ENCODE measurements around the gene CSMD2. TPM values are rescaled to one million over a fixed set of nuclear protein-coding genes. Genes with fewer than 3 reads are reported as not detected.
A peak's percentile ranks its signal among the peaks of the same experiment; 100 is the strongest.
"Not testable (repeated sequence)": the region's sequence is repeated elsewhere in the genome, so short reads cannot be mapped to it uniquely, and the experiment has no call there.

Gene CSMD2
- 10 to 100 TPM in 2 of 8 experiments, 1 to 10 TPM in 4, under 1 TPM in 2; 0.32 to 50.0 (median 1.2) TPM for total RNA-seq

DNA sequence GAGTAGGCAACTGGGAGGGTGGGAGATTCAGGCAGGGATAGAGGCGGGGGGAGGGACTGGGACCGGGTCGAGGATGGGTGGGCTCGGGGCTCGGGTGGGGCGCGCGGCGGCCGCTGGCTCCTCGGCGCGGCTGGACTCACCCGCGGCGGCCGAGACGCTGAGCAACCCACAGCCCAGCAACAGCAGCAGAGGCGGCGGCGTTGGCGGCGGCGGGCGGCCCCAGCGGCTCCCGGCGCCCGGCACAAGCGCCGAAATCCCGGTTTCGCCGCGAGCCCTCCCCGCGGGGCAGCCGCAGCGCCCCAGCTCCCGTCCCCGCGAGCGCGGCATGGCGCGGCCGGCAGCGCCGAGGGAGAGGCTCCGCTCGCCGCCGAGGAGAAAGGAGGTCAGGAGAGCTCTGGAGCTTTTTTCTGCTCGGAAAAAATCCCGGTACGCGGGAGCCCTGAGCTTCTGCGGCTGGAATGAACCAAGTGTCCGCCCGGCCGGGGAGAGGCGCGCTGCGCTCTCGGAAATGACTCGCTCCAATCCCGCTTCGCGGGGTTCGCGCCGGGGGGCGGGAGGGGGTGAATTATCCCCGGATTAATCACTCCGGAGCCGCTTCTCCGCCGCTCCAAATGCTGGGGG, at the start of gene CSMD2:
CSMD2 (minus strand) TSS at position 460 of the 621 bp plus-strand sequence; CDS start at position 327, 133 bp downstream.
- H3K4me1 ChIP-seq (replicated peaks in 1 of 2) = peaks cover 0 to 16% of the 10 kb centered on the region in 2 donors
- in situ Hi-C loops (cut with MboI; ENCODE audit: low pct_unique_long_range_greater_than_20kb in 2 of 9, low sequenced_read_pairs in 9 of 9, unreplicated experiment in 9 of 9) = loop anchor here in 3 of 9 experiments (25.0 kb wide), 2 partner anchors 528 to 572 kb away; no protein-coding TSS in a partner anchor
- peak within 1 kb of the TSS; percentile 42 to 59 (median 50) for H3K4me3 ChIP-seq
- 0% methylated on average over 3 of the region's 78 CpGs; no CpG with 5 or more reads in 9 of the 10 experiments for WGBS, 10 experiments
- H3K27ac ChIP-seq = no peak within 1 kb of the TSS
- ATAC-seq (replicated peaks in 6 of 8) = peak; percentile 18 to 63 (median 51)

DNA sequence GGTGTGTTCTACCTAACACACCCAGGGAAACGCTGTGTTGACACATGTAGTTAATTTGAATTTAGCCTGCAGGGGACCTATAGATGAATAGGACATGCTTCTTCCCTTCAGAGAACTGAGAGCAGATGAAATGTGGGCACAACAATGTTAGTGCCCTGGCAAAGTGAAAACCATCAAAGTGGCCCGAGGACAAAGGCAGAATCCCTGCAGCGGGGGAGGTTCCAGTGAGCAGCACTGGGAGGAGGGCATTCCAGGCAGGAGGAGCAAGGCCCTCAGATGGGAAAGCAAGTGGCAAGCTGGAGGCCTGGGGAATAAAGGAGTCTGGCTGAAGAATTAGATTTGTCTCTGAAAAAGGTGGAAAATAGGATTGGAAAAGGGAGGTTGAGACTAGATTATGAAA, 48.9 kb upstream of the CSMD2 start:
- 21 to 39% (median 33%) methylated on average over 1 to 3 of the region's 3 CpGs; no CpG with 5 or more reads in 2 of the 10 experiments for WGBS, 10 experiments
- Histone ChIP-seq H3K4me1 (replicated peaks in 1 of 2) (no peaks in the 10 kb centered on the region), H3K4me3 (no peak overlapping the region), H3K27ac (no peak overlapping the region)
- peak in 3 of 8 experiments; percentile 38 to 82 (median 44) for ATAC-seq (replicated peaks in 6 of 8)
- in situ Hi-C loops (cut with MboI; ENCODE audit: low pct_unique_long_range_greater_than_20kb in 2 of 9, low sequenced_read_pairs in 9 of 9, unreplicated experiment in 9 of 9) = no loop called here

DNA sequence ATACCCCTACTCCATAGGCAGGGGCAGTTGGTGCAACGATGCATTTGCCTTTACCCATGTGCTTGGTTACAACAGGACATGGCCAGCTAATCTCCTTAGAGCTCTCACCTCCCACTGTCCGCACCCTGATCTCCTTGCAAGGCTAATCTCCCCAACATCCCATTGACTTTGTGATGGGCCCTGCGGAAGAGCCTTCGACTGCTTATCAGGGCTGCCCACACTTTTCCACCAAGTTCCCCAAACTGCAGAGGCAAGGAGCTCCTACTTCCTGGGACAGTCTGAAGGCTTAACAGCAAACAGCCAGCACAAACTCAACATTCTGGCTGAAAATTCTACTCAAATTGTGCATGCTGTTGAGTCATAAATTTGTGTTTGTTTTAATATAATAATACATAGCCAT, 47.6 kb upstream of the CSMD2 start:
- Histone ChIP-seq H3K4me3 (no peak overlapping the region), H3K27ac (no peak overlapping the region), H3K4me1 (replicated peaks in 1 of 2) (no peaks in the 10 kb centered on the region)
- in situ Hi-C loops (cut with MboI; ENCODE audit: low pct_unique_long_range_greater_than_20kb in 2 of 9, low sequenced_read_pairs in 9 of 9, unreplicated experiment in 9 of 9) = no loop called here
- no peak for ATAC-seq (replicated peaks in 6 of 8)
- 20 to 100% (median 82%) methylated on average over 1 to 4 of the region's 4 CpGs; no CpG with 5 or more reads in 2 of the 10 experiments for WGBS, 10 experiments

DNA sequence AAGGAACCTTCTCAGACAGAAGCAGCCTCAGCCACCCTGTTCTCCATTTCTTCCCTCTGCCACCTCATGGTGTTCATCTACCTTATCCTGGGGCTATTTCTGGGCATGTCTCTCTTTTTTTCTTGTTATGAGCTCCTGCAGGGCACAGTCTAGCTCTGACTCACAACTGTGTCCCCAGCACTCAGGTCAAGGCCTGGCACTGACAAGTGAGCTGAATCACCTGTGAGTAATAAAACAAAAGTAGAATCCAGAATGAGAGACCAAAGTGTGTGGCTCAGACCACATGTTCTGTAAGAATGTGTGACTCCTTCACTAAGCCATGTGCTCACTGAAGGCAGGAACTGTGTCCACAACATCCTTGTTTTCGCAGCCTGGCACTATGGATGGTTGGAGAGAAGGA, 34.9 kb upstream of the CSMD2 start:
- no peak overlapping the region for H3K27ac ChIP-seq
- in situ Hi-C loops (cut with MboI; ENCODE audit: low pct_unique_long_range_greater_than_20kb in 2 of 9, low sequenced_read_pairs in 9 of 9, unreplicated experiment in 9 of 9) = loop anchor here in 1 of 9 experiments (25.0 kb wide), 1 partner anchor 387 kb away; no protein-coding TSS in a partner anchor
- ATAC-seq (replicated peaks in 6 of 8) = peak in 1 of 8 experiments; percentile 47
- no peaks in the 10 kb centered on the region for H3K4me1 ChIP-seq (replicated peaks in 1 of 2)
- no peak overlapping the region for H3K4me3 ChIP-seq
- WGBS, 10 experiments = 0 to 83% (median 70%) methylated on average over 1 of the region's 1 CpG; no CpG with 5 or more reads in 1 of the 10 experiments

DNA sequence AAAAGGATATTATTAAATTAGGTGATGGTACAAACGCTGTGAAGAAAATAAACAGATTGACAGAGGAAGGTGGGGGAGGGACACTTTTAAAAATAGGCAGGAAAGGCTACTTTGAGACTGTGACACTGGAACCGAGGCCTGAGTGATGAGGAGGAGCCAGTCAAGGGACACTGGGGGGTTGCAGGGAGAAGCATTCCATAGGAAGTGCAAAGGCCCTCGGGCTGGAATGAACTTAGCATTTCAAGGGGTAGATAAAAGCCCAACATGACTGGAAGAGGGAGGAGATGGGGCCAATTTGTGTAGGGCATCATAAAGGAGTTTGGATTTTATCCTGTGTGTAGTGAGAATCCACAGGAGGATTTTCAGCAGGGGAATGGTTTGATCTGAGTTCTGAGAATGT, 27.6 kb upstream of the CSMD2 start:
- in situ Hi-C loops (cut with MboI; ENCODE audit: low pct_unique_long_range_greater_than_20kb in 2 of 9, low sequenced_read_pairs in 9 of 9, unreplicated experiment in 9 of 9) = loop anchor here in 1 of 9 experiments (25.0 kb wide), 1 partner anchor 395 kb away; no protein-coding TSS in a partner anchor
- Histone ChIP-seq H3K27ac (no peak overlapping the region), H3K4me3 (no peak overlapping the region), H3K4me1 (replicated peaks in 1 of 2) (no peaks in the 10 kb centered on the region)
- 0 to 60% (median 33%) methylated on average over 1 to 3 of the region's 3 CpGs; no CpG with 5 or more reads in 1 of the 10 experiments for WGBS, 10 experiments
- ATAC-seq (replicated peaks in 6 of 8) = peak in 1 of 8 experiments; percentile 28

DNA sequence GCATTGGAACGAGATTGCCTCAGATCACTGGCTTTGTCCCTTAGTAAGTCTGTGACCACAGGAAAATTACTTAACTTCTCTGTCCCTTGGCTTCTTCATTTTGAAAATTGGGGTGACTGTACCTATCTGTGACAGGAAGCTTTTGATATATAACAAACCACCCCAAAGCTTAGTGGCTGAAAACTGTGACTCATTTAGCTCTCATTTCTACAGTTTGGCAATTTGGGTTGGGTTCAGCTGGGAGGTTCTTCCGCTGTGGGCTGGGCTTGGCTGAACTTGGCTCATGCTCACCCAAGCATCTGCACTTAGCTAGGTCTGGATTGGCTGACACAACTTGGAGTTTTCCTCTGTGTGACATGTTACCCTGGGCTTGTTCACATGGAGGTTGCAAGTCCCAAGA, 25.7 kb upstream of the CSMD2 start:
- Histone ChIP-seq H3K27ac (no peak overlapping the region), H3K4me3 (no peak overlapping the region), H3K4me1 (replicated peaks in 1 of 2) (no peaks in the 10 kb centered on the region)
- in situ Hi-C loops (cut with MboI; ENCODE audit: low pct_unique_long_range_greater_than_20kb in 2 of 9, low sequenced_read_pairs in 9 of 9, unreplicated experiment in 9 of 9) = loop anchor here in 1 of 9 experiments (25.0 kb wide), 1 partner anchor 397 kb away; no protein-coding TSS in a partner anchor
- ATAC-seq (replicated peaks in 6 of 8) = no peak
- WGBS, 10 experiments = 50 to 100% (median 70%) methylated on average over 1 to 2 of the region's 2 CpGs

DNA sequence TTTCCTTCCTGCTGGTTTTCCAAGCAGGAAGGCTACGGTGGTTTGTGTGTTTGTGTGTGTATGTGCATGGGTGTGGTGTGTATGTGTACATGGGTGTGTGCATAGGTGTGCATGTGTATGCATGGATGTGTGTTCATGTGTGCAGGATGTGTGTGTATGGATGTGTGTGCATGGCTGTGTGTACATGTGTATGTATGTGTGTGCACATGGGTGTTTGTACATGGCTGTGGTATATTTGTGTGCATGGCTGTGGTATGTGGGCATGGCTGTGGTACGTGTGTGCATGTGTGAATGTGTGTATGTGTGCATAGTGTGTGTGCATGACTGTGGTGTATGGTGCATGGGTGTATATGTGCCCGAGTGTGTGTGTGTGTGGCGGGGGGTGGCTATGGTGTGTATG, 24.0 kb upstream of the CSMD2 start:
- in situ Hi-C loops (cut with MboI; ENCODE audit: low pct_unique_long_range_greater_than_20kb in 2 of 9, low sequenced_read_pairs in 9 of 9, unreplicated experiment in 9 of 9) = loop anchor here in 1 of 9 experiments (25.0 kb wide), 1 partner anchor 398 kb away; no protein-coding TSS in a partner anchor
- Histone ChIP-seq H3K4me3 (no peak overlapping the region), H3K4me1 (replicated peaks in 1 of 2) (no peaks in the 10 kb centered on the region), H3K27ac (no peak overlapping the region)
- no peak for ATAC-seq (replicated peaks in 6 of 8)
- WGBS, 10 experiments = 20 to 92% (median 70%) methylated on average over 1 to 4 of the region's 4 CpGs; no CpG with 5 or more reads in 3 of the 10 experiments

DNA sequence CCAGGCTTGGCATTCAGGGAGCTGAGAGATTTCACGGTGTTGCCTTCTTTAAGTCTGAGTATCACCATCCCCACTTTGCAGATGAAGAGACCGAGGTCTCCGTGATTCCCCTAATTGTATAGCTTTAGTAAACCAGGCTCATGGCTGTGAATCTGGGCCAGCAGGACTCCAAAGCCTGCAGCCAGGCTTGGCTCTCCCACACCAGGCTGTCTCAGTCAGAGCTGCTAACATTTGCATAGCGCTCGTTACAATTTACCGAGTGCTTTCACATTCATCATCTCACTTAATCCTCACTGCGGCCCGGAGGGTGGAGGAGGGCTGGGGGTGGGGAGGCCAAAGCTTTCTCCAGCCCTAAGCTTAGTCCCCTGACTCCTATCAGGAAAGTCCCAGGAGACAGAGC, 23.4 kb upstream of the CSMD2 start:
- H3K4me1 ChIP-seq (replicated peaks in 1 of 2) = no peaks in the 10 kb centered on the region
- 0 to 20% (median 10%) methylated on average over 1 to 8 of the region's 8 CpGs; no CpG with 5 or more reads in 1 of the 10 experiments for WGBS, 10 experiments
- ATAC-seq (replicated peaks in 6 of 8) = peak in 7 of 8 experiments; percentile 43 to 97 (median 73)
- no peak overlapping the region for H3K27ac ChIP-seq
- no peak overlapping the region for H3K4me3 ChIP-seq
- in situ Hi-C loops (cut with MboI; ENCODE audit: low pct_unique_long_range_greater_than_20kb in 2 of 9, low sequenced_read_pairs in 9 of 9, unreplicated experiment in 9 of 9) = loop anchor here in 1 of 9 experiments (25.0 kb wide), 1 partner anchor 399 kb away; no protein-coding TSS in a partner anchor

DNA sequence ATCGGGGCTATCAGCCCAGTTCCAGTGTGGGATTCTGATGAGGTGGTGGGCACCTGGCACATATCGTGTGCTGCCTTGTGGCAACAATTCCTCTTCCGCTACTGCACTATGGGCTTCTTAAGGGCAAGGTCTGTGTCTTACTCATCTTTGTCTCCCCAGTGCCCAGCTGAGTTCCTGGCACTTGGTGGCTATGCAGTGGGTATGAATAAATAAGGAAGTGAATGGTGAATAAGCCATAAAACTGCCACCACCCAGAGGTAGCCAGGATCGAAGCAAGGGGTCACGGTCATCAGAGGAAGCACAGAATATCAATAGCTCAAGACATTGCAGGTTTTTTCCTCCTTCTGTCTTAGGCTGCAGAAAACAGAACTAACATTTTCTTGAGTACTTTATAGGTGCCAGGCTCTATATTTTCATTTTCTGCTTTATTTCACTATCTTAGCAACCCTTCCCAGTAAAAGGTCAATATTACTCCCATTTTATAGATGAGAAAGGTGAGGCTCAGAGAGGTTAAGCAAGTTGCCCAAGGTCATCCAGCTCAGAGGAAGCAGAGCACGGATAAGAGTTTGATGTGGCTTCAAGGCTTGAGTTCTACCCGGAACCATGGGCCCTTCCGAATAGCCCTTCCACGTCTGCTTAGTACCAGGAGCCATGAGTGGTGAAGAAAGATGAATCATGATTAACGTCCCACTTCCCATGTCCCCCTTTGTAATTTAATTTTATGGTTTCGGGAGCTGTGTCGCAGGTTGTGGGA, 21.9 kb upstream of the CSMD2 start:
- no peak overlapping the region for H3K4me3 ChIP-seq
- no peaks in the 10 kb centered on the region for H3K4me1 ChIP-seq (replicated peaks in 1 of 2)
- 45 to 100% (median 72%) methylated on average over 2 to 12 of the region's 12 CpGs; no CpG with 5 or more reads in 1 of the 10 experiments for WGBS, 10 experiments
- H3K27ac ChIP-seq = no peak overlapping the region
- ATAC-seq (replicated peaks in 6 of 8) = no peak
- in situ Hi-C loops (cut with MboI; ENCODE audit: low pct_unique_long_range_greater_than_20kb in 2 of 9, low sequenced_read_pairs in 9 of 9, unreplicated experiment in 9 of 9) = loop anchor here in 1 of 9 experiments (25.0 kb wide), 1 partner anchor 400 kb away; no protein-coding TSS in a partner anchor

DNA sequence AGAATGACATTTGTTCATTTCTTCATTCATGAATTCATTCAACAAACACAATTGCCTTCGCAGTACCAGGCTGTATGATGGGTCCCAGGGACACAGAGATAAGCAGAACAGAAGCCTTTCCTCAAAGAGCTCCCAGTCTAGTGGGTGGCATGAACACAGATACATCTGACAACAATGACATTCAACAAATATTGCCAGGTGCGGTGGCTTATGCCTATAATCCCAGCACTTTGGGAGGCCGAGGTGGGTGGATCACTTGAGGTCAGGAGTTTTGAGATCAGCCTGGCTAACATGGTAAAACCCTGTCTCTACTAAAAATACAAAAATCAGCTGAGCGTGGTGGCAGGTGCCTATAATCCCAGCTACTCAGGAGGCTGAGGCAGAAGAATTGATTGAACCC, 18.4 kb upstream of the CSMD2 start:
- not testable (repeated sequence) for H3K4me1 ChIP-seq (replicated peaks in 1 of 2)

DNA sequence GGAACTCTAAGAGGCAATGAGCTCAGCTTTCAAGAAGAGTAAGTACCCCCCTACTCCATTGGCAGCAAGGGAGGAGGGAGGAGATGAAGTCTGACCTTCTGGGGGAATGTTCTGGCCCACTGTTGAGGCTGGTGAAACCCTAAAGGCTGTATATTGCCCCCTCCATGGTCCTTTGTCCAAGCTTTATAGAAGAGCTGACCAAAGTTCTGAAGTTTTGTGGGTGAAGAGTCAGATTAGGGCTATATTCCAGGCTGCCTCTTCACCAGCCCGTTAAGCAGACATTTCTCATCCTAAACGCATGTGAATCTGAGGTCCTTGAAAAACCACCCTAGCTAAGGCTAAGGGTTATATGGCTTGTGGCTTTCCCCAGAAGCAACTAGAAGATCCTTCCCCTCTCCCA, 13.0 kb upstream of the CSMD2 start:
- 0 to 100% (median 76%) methylated on average over 1 to 2 of the region's 2 CpGs; no CpG with 5 or more reads in 4 of the 10 experiments for WGBS, 10 experiments
- Histone ChIP-seq H3K4me1 (replicated peaks in 1 of 2) (no peaks in the 10 kb centered on the region), H3K27ac (no peak overlapping the region), H3K4me3 (no peak overlapping the region)
- ATAC-seq (replicated peaks in 6 of 8) = no peak
- in situ Hi-C loops (cut with MboI; ENCODE audit: low pct_unique_long_range_greater_than_20kb in 2 of 9, low sequenced_read_pairs in 9 of 9, unreplicated experiment in 9 of 9) = loop anchor here in 1 of 9 experiments (25.0 kb wide), 1 partner anchor 409 kb away; no protein-coding TSS in a partner anchor

More for the DNA sequence above, 18.4 kb upstream of the CSMD2 start:
- not testable (repeated sequence) for ATAC-seq (replicated peaks in 6 of 8); H3K27ac ChIP-seq; H3K4me3 ChIP-seq
- in situ Hi-C loops (cut with MboI; ENCODE audit: low pct_unique_long_range_greater_than_20kb in 2 of 9, low sequenced_read_pairs in 9 of 9, unreplicated experiment in 9 of 9) = loop anchor here in 1 of 9 experiments (25.0 kb wide), 1 partner anchor 404 kb away; no protein-coding TSS in a partner anchor
- WGBS, 10 experiments = 35 to 100% (median 68%) methylated on average over 1 to 4 of the region's 4 CpGs; no CpG with 5 or more reads in 2 of the 10 experiments

DNA sequence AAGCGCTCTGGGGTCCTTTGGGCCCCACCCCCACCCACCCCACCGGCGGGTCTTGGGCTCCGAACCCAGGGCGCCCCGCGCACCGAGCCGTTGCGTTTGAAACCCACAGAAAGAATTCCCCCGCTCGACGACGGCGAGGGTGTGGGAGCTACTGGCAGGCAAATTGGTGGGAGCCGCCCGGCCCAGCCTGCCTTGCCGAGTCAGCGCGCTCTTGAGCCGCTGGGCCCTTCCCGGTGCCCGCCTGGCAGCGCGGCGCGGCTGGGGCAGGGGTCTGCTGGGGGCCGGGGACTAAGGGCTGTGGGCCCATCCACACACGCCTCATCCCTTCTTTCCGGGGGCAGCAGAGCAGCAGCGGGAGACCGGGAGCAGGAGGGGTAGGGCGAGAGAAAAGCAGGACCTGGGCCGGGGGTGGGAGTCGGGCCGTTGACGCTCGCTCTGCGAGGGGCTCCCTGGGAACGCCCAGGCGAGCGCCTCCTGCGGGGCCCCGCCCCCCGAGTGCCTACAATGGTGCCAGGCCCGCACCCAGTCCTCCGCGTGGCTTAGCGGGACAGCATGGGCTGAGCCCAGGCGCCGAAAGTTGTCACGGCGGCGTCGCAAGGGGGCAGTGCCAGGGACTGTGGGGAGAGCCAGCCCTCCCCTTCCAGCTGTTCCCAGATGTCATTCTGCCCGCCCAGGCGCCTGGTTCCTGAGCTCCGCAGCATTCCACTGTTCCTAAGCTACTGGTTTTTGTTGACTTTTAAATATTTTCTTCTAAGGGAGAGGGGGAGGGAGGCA, 12.0 kb upstream of the CSMD2 start, which contains the start of gene C1orf94:
C1orf94 (plus strand) TSS at position 78 of the 774 bp plus-strand sequence. CDS start 883 bp downstream, outside the sequence.
- Histone ChIP-seq H3K4me1 (replicated peaks in 1 of 2) (no peaks in the 10 kb centered on the region), H3K27ac (no peak within 1 kb of the TSS), H3K4me3 (no peak within 1 kb of the TSS)
- WGBS, 10 experiments = 43% methylated on average over 24 of the region's 58 CpGs; no CpG with 5 or more reads in 9 of the 10 experiments
- in situ Hi-C loops (cut with MboI; ENCODE audit: low pct_unique_long_range_greater_than_20kb in 2 of 9, low sequenced_read_pairs in 9 of 9, unreplicated experiment in 9 of 9) = loop anchor here in 1 of 9 experiments (25.0 kb wide), 1 partner anchor 410 kb away; no protein-coding TSS in a partner anchor
- ATAC-seq (replicated peaks in 6 of 8) = peak in 3 of 8 experiments; percentile 78 to 91 (median 88)

Measured in motor neuron (in vitro differentiated cells).